WERI-Rb-1 (cell line): ENCODE data around the gene CYFIP1.

Experiments used
- DNase-seq: peaks from one replicate; pipeline ENCODE4 v3.0.0-alpha.2; 2020
- H3K27ac ChIP-seq: fragments of 250-450 bp; sonication (Bioruptor Pico); 2 replicates; pipeline ENCODE4 v1.5.1; 2020; ENCODE audit warnings: mild to moderate bottlenecking, moderate library complexity
- H3K27me3 ChIP-seq: fragments of 250-450 bp; sonication (Bioruptor Pico); 2 replicates; pipeline ENCODE4 v1.5.1; 2021; ENCODE audit warnings: mild to moderate bottlenecking, low read depth, moderate library complexity; ENCODE audit not compliant: insufficient read depth, severe bottlenecking
- H3K36me3 ChIP-seq: fragments of 250-450 bp; sonication (Bioruptor Pico); 2 replicates; pipeline ENCODE4 v1.5.1; 2020; ENCODE audit warnings: mild to moderate bottlenecking, moderate library complexity
- H3K4me3 ChIP-seq: 2 replicates; pipeline ENCODE4 v1.5.1; 2011; ENCODE audit warnings: low read depth, mild to moderate bottlenecking, control low read depth, low read length
- H3K9me3 ChIP-seq: fragments of 250-450 bp; sonication (Bioruptor Pico); 2 replicates; pipeline ENCODE4 v1.5.1; 2021; ENCODE audit warnings: mild to moderate bottlenecking, moderate library complexity; ENCODE audit not compliant: severe bottlenecking
- CTCF ChIP-seq: IDR thresholded peaks from 2 replicates; pipeline ENCODE4 v1.5.1; 2011; ENCODE audit warnings: low read depth, mild to moderate bottlenecking, control low read depth, inconsistent platforms, low read length

Gene CYFIP1

GRCh38 chr15:22933641-22934061, 46.5 kb downstream of the CYFIP1 start:
- Histone ChIP-seq H3K27me3 (no peaks in the 10 kb centered on the region), H3K4me3 (no peak overlapping the region), H3K9me3 (no peaks in the 10 kb centered on the region), H3K27ac (no peak overlapping the region), H3K36me3 (no peaks in the 10 kb centered on the region)
- TF ChIP-seq CTCF = no peak
- no peak for DNase-seq

GRCh38 chr15:22931784-22932536, 48.2 kb downstream of the CYFIP1 start:
- H3K27ac ChIP-seq = no peak overlapping the region
- no peak overlapping the region for H3K4me3 ChIP-seq
- H3K36me3 ChIP-seq = no peaks in the 10 kb centered on the region
- no peak for DNase-seq
- H3K27me3 ChIP-seq = no peaks in the 10 kb centered on the region
- no peak for TF ChIP-seq CTCF
- no peaks in the 10 kb centered on the region for H3K9me3 ChIP-seq

- Histone ChIP-seq H3K9me3 (no peaks in the 10 kb centered on the region), H3K4me3 (no peak overlapping the region), H3K27ac (no peak overlapping the region), H3K36me3 (no peaks in the 10 kb centered on the region), H3K27me3 (no peaks in the 10 kb centered on the region)
- DNase-seq = no peak
- TF ChIP-seq CTCF = no peak
These were observed 49.2 kb downstream of the CYFIP1 start for GRCh38 chr15:22930782-22931484.

GRCh38 chr15:22927761-22928160, 52.4 kb downstream of the CYFIP1 start:
- H3K27ac ChIP-seq = no peak overlapping the region
- DNase-seq = no peak
- H3K27me3 ChIP-seq = no peaks in the 10 kb centered on the region
- no peaks in the 10 kb centered on the region for H3K9me3 ChIP-seq
- TF ChIP-seq CTCF = no peak
- no peaks in the 10 kb centered on the region for H3K36me3 ChIP-seq
- no peak overlapping the region for H3K4me3 ChIP-seq

- TF ChIP-seq CTCF = no peak
- H3K4me3 ChIP-seq = no peak overlapping the region
- no peaks in the 10 kb centered on the region for H3K9me3 ChIP-seq
- no peak for DNase-seq
- H3K27ac ChIP-seq = no peak overlapping the region
- no peaks in the 10 kb centered on the region for H3K36me3 ChIP-seq
- H3K27me3 ChIP-seq = no peaks in the 10 kb centered on the region
These were observed 54.3 kb downstream of the CYFIP1 start for GRCh38 chr15:22925875-22926274.

- no peak for DNase-seq
- no peak overlapping the region for H3K4me3 ChIP-seq
- H3K27me3 ChIP-seq = no peaks in the 10 kb centered on the region
- no peak for TF ChIP-seq CTCF
- H3K36me3 ChIP-seq = no peaks in the 10 kb centered on the region
- no peaks in the 10 kb centered on the region for H3K9me3 ChIP-seq
- no peak overlapping the region for H3K27ac ChIP-seq
These were observed 58.2 kb downstream of the CYFIP1 start for GRCh38 chr15:22922003-22922402.
